GM12878 (cell line): ENCODE results near the gene SYNGR2. TPM values are rescaled to one million over a fixed set of nuclear protein-coding genes. Genes with fewer than 3 reads are reported as not detected.

Experiments
- CBX3 ChIP-seq: fragments of 200-600 bp; sonication (generic); IDR thresholded peaks from 2 replicates; pipeline ENCODE4 v1.6.1; 2016; ENCODE audit warnings: low read depth, borderline replicate concordance
- CHD4 ChIP-seq: fragments of 200-600 bp; sonication (generic); IDR thresholded peaks from 2 replicates; pipeline ENCODE4 v1.6.1; 2016; ENCODE audit warnings: mild to moderate bottlenecking
- FOXK2 ChIP-seq: fragments of 450-650 bp; IDR thresholded peaks from 2 replicates; pipeline ENCODE4 v1.6.1; 2017; ENCODE audit warnings: mild to moderate bottlenecking, moderate library complexity
- GATAD2B ChIP-seq: fragments of 450-650 bp; conservative IDR thresholded peaks from 2 replicates; pipeline ENCODE4 v1.6.1; 2017; ENCODE audit warnings: low read depth, mild to moderate bottlenecking, moderate library complexity
- MEF2A ChIP-seq: IDR thresholded peaks from 2 replicates; pipeline ENCODE4 v1.6.1; 2011; ENCODE audit warnings: low read depth, mild to moderate bottlenecking, low read length, moderate library complexity; ENCODE audit not compliant: insufficient read depth
- POLR2AphosphoS5 ChIP-seq: IDR thresholded peaks from 2 replicates; pipeline ENCODE4 v1.6.1; 2011; ENCODE audit warnings: mild to moderate bottlenecking, low read length, inconsistent platforms
- RCOR1 ChIP-seq: conservative IDR thresholded peaks from 2 replicates; pipeline ENCODE4 v1.6.1; 2012; ENCODE audit warnings: low read depth, low read length, improper control_type of control experiment
- SMAD1 ChIP-seq: fragments of 450-650 bp; IDR thresholded peaks from 2 replicates; pipeline ENCODE4 v1.6.1; 2018; ENCODE audit warnings: mild to moderate bottlenecking, low read depth; ENCODE audit not compliant: partially characterized antibody
- SRF ChIP-seq, 2 experiments: IDR thresholded peaks; 2 replicates each; pipeline ENCODE4 v1.6.1; 2011; ENCODE audit warnings: low read depth in 2 of 2, low read length in 2 of 2, mild to moderate bottlenecking in 1 of 2, moderate library complexity in 1 of 2
- TARDBP ChIP-seq: IDR thresholded peaks from 2 replicates; pipeline ENCODE4 v1.6.1; 2016; ENCODE audit warnings: borderline replicate concordance
- TCF3 ChIP-seq: IDR thresholded peaks from 2 replicates; pipeline ENCODE4 v1.6.1; 2012; ENCODE audit warnings: low read depth, mild to moderate bottlenecking, low read length, borderline replicate concordance; ENCODE audit not compliant: insufficient read depth
- ZNF384 ChIP-seq: IDR thresholded peaks from 2 replicates; pipeline ENCODE4 v1.6.1; 2012; ENCODE audit warnings: low read depth, mild to moderate bottlenecking, low read length, improper control_type of control experiment, borderline replicate concordance
- polyA plus RNA-seq, 11 experiments: library from polyadenylated mRNA; depleted of rRNA in 4 of 11; unstranded in 6 of 11; stranded (reverse) in 5 of 11; fragments of >200 nt; fragmentation: Nextera tagmentation in 4 of 11; fragmentation: Illumina TruSeq in 1 of 11; extraction: Ambion mirVana in 4 of 11; extraction: Trizol in 1 of 11; gene quantifications; 1 replicate in 1 of 11; 2 replicates in 10 of 11; pipeline versions ENCODE4 v1.2.1 to v1.2.3, GENCODE V29; 2011 to 2016; ENCODE audit warnings: inconsistent platforms in 2 of 11, missing spikeins in 2 of 11, low read depth in 1 of 11
- total RNA-seq, 4 experiments: library from RNA; depleted of rRNA in 3 of 4; stranded (reverse); fragments of >200 nt in 3 of 4; fragmentation: Illumina TruSeq in 1 of 4; extraction: Trizol in 1 of 4; gene quantifications; 2 replicates each; pipeline versions ENCODE4 v1.2.1 to v1.2.3, GENCODE V29; 2013 to 2021
- TF ChIP-seq, protein P1 (sequence below): fragments of 450-650 bp; IDR thresholded peaks from 2 replicates; pipeline ENCODE4 v1.6.1; 2017; ENCODE audit warnings: mild to moderate bottlenecking
- TF ChIP-seq, protein P2 (sequence below): IDR thresholded peaks from 2 replicates; pipeline ENCODE4 v1.6.1; 2011; ENCODE audit warnings: borderline replicate concordance, low read depth, mild to moderate bottlenecking, moderate library complexity, low read length; ENCODE audit not compliant: insufficient read depth, poor library complexity, severe bottlenecking
- TF ChIP-seq, protein P3 (sequence below): fragments of 450-650 bp; IDR thresholded peaks from 2 replicates; pipeline ENCODE4 v1.6.1; 2018; ENCODE audit warnings: mild to moderate bottlenecking, low read depth, moderate library complexity; ENCODE audit not compliant: partially characterized antibody

Gene SYNGR2
- total and polyA plus RNA-seq, 10 of the 15 experiments (the other 5 are each of a cell fraction or from before 2014, with no cell fraction given) = 4.4 to 529 (median 261) TPM

DNA sequence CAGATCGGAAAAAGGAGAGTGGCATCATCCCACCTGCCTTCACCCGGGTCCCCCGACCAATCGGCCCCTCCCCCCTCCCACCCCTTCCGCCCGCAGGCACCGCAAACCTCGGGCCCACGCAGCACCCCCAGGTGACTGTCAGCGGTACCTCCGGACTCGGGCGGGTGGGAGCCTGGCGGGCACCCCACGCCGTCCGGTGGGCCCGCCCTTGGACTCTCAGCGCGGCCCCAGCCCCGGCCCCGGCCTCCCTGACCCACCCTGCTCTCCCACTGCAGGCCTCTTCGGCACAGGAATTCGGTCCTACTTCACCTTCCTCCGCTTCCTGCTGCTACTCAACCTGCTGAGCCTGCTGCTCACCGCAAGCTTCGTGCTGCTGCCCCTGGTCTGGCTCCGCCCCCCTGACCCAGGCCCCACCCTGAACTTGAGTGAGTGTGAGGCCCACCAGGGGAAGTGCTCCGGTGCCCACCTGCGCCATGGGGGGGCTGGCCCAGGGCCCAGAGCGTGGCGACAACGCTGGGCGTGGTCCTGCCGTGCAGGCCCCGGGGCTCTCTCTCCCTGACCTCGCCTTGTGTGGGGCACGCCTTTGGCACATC lies 36.2 kb upstream of the SYNGR2 start (continued):
- TF ChIP-seq, protein P1, sequence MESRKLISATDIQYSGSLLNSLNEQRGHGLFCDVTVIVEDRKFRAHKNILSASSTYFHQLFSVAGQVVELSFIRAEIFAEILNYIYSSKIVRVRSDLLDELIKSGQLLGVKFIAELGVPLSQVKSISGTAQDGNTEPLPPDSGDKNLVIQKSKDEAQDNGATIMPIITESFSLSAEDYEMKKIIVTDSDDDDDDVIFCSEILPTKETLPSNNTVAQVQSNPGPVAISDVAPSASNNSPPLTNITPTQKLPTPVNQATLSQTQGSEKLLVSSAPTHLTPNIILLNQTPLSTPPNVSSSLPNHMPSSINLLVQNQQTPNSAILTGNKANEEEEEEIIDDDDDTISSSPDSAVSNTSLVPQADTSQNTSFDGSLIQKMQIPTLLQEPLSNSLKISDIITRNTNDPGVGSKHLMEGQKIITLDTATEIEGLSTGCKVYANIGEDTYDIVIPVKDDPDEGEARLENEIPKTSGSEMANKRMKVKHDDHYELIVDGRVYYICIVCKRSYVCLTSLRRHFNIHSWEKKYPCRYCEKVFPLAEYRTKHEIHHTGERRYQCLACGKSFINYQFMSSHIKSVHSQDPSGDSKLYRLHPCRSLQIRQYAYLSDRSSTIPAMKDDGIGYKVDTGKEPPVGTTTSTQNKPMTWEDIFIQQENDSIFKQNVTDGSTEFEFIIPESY = no peak
- TF ChIP-seq POLR2AphosphoS5 = peak; percentile 31; the same call in 1 of the 2 replicates
- no peak; the same call in 1 of the 2 replicates for TF ChIP-seq GATAD2B
- no peak for TF ChIP-seq CBX3
- TF ChIP-seq TCF3 = 0 out of 2 replicates have a peak, but pooled peaks have one; percentile 7
- no peak for TF ChIP-seq ZNF384
- TF ChIP-seq SMAD1 = no peak
- 0 out of 4 replicates have a peak, but pooled peaks of 1 of the 2 experiments have one; percentile 1 for TF ChIP-seq SRF (IDR thresholded peaks at IDR 0.05; ENCODE audit: low read depth in 2 of 2, low read length in 2 of 2)
- 0 out of 2 replicates have a peak, but pooled peaks have one; percentile 25 for TF ChIP-seq MEF2A
- TF ChIP-seq, protein P2, sequence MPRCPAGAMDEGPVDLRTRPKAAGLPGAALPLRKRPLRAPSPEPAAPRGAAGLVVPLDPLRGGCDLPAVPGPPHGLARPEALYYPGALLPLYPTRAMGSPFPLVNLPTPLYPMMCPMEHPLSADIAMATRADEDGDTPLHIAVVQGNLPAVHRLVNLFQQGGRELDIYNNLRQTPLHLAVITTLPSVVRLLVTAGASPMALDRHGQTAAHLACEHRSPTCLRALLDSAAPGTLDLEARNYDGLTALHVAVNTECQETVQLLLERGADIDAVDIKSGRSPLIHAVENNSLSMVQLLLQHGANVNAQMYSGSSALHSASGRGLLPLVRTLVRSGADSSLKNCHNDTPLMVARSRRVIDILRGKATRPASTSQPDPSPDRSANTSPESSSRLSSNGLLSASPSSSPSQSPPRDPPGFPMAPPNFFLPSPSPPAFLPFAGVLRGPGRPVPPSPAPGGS = peak; percentile 30
- TF ChIP-seq, protein P3, sequence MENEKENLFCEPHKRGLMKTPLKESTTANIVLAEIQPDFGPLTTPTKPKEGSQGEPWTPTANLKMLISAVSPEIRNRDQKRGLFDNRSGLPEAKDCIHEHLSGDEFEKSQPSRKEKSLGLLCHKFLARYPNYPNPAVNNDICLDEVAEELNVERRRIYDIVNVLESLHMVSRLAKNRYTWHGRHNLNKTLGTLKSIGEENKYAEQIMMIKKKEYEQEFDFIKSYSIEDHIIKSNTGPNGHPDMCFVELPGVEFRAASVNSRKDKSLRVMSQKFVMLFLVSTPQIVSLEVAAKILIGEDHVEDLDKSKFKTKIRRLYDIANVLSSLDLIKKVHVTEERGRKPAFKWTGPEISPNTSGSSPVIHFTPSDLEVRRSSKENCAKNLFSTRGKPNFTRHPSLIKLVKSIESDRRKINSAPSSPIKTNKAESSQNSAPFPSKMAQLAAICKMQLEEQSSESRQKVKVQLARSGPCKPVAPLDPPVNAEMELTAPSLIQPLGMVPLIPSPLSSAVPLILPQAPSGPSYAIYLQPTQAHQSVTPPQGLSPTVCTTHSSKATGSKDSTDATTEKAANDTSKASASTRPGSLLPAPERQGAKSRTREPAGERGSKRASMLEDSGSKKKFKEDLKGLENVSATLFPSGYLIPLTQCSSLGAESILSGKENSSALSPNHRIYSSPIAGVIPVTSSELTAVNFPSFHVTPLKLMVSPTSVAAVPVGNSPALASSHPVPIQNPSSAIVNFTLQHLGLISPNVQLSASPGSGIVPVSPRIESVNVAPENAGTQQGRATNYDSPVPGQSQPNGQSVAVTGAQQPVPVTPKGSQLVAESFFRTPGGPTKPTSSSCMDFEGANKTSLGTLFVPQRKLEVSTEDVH = no peak
- no peak for TF ChIP-seq CHD4
- no peak for TF ChIP-seq TARDBP
- no peak for TF ChIP-seq RCOR1
- TF ChIP-seq FOXK2 = no peak
